Spleen (tissue), 11 donors: Measurements from ENCODE around the gene RIPOR1. TPM values are rescaled to one million over a fixed set of nuclear protein-coding genes. Genes with fewer than 3 reads are reported as not detected.

Source experiments
- DNase-seq: peaks from one replicate; pipeline ENCODE4 v3.0.0-alpha.2; 2020
- H3K27ac ChIP-seq, 8 donors: fragments of 200-600 bp; sonication (generic) in 7 of 8; 1 replicate in 4 of 8; 2 replicates in 4 of 8; pipeline versions ENCODE4 v1.5.0 to v1.8.0; 2016 to 2021; ENCODE audit warnings: inconsistent platforms in 4 of 8, mild to moderate bottlenecking in 4 of 8, moderate library complexity in 1 of 8
- H3K27me3 ChIP-seq, 7 donors: fragments of 200-600 bp; sonication (generic) in 6 of 7; replicated peaks in 1 of 7; 1 replicate in 4 of 7; 2 replicates in 3 of 7; pipeline versions ENCODE4 v1.5.0 to v1.8.0; 2016 to 2021; ENCODE audit warnings: inconsistent platforms in 3 of 7, mild to moderate bottlenecking in 1 of 7
- H3K36me3 ChIP-seq, 6 donors: fragments of 200-600 bp; sonication (generic) in 5 of 6; 1 replicate in 4 of 6; 2 replicates in 2 of 6; pipeline versions ENCODE4 v1.5.0 to v1.8.0; 2016 to 2021; ENCODE audit warnings: inconsistent platforms in 2 of 6
- H3K4me1 ChIP-seq, 6 donors: fragments of 200-600 bp; sonication (generic) in 5 of 6; 1 replicate in 3 of 6; 2 replicates in 3 of 6; pipeline versions ENCODE4 v1.5.0 to v1.8.0; 2016 to 2021; ENCODE audit warnings: inconsistent platforms in 3 of 6
- H3K4me3 ChIP-seq, 8 donors: fragments of 200-600 bp; sonication (generic) in 7 of 8; 1 replicate in 4 of 8; 2 replicates in 4 of 8; pipeline versions ENCODE4 v1.5.0 to v1.8.0; 2016 to 2021; ENCODE audit warnings: inconsistent platforms in 4 of 8, mild to moderate bottlenecking in 4 of 8, moderate library complexity in 2 of 8
- H3K9me3 ChIP-seq, 8 donors: fragments of 200-600 bp; sonication (generic) in 7 of 8; 1 replicate in 4 of 8; 2 replicates in 4 of 8; pipeline versions ENCODE4 v1.5.0 to v1.8.0; 2016 to 2021; ENCODE audit warnings: inconsistent platforms in 4 of 8
- POLR2A ChIP-seq, 3 donors: fragments of 450-650 bp; IDR thresholded peaks; one replicate each; pipeline ENCODE4 v1.5.1; 2017; ENCODE audit warnings: antibody characterized with exemption in 3 of 3, mild to moderate bottlenecking in 1 of 3
- POLR2AphosphoS5 ChIP-seq, 3 donors: sonication (generic); formaldehyde crosslinking; IDR thresholded peaks; one replicate each; pipeline ENCODE4 v1.5.1; 2017; ENCODE audit warnings: antibody characterized with exemption in 3 of 3
- WGBS, 5 donors: extraction: QIAGEN DNeasy Blood & Tissue Kit in 3 of 5; methylation state at CpG; one replicate each; pipeline versions ENCODE4 v1.1.5 to v1.1.7; 2013 to 2018; 5-methylcytosine and 5-hydroxymethylcytosine counted together
- intact Hi-C: fragments of 100-400 bp; cut with DNase I; formaldehyde crosslinking; loops from one replicate; pipeline ENCODE4 v1.15.0; 2023; ENCODE audit warnings: low total_unique reads
- polyA plus RNA-seq, 3 donors: library from polyadenylated mRNA; stranded (reverse); fragments of 200-250 nt; gene quantifications; one replicate each; pipeline ENCODE4 v1.2.1, GENCODE V29; 2013
- total RNA-seq, 7 donors: library from RNA; depleted of rRNA in 3 of 7; stranded (reverse); fragments of >200 nt in 3 of 7; fragmentation: NEBNext Ultra II Directional in 4 of 7; extraction: Animal tissue kit (Norgen Biotek cat#: 25700) in 4 of 7; gene quantifications; one replicate each; pipeline versions ENCODE4 v1.1.0 to v1.2.1, GENCODE V29; 2016 to 2021
- TF ChIP-seq, protein P1 (sequence below), 11 experiments: fragments of 200-600 bp in 7 of 11; fragments of 450-650 bp in 4 of 11; sonication (generic) in 4 of 11; IDR thresholded peaks in 8 of 11; conservative IDR thresholded peaks in 3 of 11; 1 replicate in 7 of 11; 2 replicates in 4 of 11; pipeline versions ENCODE4 v1.4.0 to v1.8.0; 2016 to 2021; ENCODE audit warnings: antibody characterized with exemption in 11 of 11, inconsistent platforms in 4 of 11, mild to moderate bottlenecking in 1 of 11
- donor health status: healthy with polysubstance abuse.
- donor health status: DM: no; HTN: no; CAD: no; lungs with moderate emphysema.
- donor health status: DM: no; HTN: no; CAD: no.
- donor health status: Bipolar disorder and iron deficiency.
- donor health status: healthy.
- donor health status: DM: no; HTN: no; CAD: no.
- donor health status: DM: yes; HTN: yes; CAD: no.

The RIPOR1 gene
- total and polyA plus RNA-seq, 10 donors = 29.9 to 242 (median 133) TPM

DNA sequence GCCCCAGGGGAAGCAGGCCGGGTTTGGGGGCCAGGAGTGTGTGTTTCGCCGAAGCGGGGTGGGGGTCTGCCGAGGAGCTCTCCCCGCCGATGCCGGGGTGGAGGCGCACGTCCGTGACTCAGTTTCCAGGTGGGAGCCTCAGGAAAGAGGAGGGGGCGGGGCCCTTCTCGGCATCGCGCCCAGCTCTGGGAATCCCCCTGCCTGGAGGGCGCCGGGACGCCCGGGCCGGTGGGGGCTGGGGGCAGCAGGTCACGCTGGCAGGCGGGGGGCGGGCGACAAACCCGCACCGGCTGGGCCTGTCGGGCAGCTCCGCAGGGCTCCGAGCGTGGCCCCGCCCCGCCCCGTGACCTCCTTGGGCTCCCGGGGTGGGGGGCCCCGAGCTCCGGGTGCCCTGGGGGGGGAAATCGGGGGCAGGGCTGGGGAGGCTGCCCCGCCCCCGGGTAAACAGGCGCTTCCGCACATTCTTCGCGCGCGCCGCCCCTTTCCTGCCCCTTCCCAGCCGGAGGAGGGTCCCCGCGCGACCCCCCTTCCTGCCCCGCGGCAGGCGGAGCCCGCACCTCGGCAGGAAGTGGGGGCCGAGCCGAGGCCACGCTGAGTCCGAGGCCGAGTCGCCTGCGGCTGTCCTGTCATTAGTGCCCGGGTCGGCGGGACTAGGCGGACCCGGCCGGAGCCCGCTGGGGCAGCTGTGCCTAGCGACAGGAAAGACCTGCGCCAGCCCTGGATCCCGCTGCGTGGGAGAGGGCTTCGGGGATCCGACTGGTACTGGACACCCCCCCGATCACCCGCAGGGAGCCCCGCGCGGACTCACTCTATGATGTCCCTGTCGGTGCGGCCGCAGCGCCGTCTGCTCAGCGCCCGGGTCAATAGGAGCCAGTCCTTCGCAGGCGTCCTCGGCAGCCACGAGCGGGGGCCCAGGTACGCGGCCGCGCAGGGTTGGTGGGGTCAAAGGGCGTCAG lies 9.3 kb downstream of the RIPOR1 start:
- peak overlapping the region; percentile 58 to 86 (median 75) for H3K4me3 ChIP-seq
- peaks cover 0 to 11% (median 0%) of the 10 kb centered on the region in 7 donors for H3K27me3 ChIP-seq
- no peaks in the 10 kb centered on the region for H3K9me3 ChIP-seq
- intact Hi-C loops = no loop called here
- DNase-seq = peak; percentile 95
- peaks cover 0 to 52% (median 32%) of the 10 kb centered on the region in 6 donors for H3K36me3 ChIP-seq
- TF ChIP-seq, protein P1, sequence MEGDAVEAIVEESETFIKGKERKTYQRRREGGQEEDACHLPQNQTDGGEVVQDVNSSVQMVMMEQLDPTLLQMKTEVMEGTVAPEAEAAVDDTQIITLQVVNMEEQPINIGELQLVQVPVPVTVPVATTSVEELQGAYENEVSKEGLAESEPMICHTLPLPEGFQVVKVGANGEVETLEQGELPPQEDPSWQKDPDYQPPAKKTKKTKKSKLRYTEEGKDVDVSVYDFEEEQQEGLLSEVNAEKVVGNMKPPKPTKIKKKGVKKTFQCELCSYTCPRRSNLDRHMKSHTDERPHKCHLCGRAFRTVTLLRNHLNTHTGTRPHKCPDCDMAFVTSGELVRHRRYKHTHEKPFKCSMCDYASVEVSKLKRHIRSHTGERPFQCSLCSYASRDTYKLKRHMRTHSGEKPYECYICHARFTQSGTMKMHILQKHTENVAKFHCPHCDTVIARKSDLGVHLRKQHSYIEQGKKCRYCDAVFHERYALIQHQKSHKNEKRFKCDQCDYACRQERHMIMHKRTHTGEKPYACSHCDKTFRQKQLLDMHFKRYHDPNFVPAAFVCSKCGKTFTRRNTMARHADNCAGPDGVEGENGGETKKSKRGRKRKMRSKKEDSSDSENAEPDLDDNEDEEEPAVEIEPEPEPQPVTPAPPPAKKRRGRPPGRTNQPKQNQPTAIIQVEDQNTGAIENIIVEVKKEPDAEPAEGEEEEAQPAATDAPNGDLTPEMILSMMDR (IDR thresholded peaks at IDR 0.05 in 8 of 11, conservative IDR thresholded peaks at IDR 0.05 in 3 of 11) = no peak
- peak; percentile 83 to 90 (median 87) for TF ChIP-seq POLR2AphosphoS5 (IDR thresholded peaks at IDR 0.05)
- peaks cover 56 to 100% (median 89%) of the 10 kb centered on the region in 6 donors for H3K4me1 ChIP-seq
- 0 to 3% (median 2%) methylated on average over 6 to 97 of the region's 97 CpGs for WGBS, 5 donors
- H3K27ac ChIP-seq = peak overlapping the region; percentile 88 to 96 (median 93)

DNA sequence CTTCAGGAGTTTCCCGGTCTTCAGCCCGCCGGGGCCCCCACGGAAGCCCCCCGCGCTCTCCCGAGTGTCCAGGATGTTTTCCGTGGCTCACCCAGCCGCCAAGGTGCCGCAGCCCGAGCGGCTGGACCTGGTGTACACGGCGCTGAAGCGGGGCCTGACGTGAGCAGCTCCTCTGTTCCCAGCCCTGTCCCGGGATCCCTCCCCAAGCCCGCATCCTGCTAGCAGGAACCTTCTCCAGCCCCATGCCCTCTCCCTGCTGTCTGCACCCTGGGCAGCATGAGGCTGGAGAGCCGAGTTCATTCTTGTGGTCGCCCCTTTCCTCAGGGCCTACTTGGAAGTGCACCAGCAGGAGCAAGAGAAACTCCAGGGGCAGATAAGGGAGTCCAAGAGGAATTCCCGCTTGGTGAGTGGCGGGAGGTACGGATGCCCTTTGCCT lies 10.1 kb downstream of the RIPOR1 start:
- no peak for DNase-seq

DNA sequence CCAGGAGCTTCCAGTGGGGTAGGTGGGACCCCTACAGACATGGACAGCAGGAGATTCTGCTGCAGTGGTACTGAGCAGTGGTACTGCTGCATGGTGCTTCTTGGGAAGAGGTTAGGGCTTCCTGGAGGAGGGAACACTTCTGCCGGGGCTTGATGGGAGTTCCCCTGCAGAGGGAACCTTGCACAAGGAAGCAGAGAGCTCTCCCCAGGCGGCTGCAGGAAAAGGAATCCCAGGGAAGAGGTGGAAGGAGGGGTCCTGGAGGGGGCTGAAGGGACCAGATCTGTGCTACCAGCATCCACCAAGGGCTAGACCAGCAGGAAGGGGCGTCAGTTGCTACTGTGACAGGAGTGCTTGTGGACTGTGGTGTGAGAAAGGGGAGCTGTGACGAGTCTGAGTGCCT lies 10.6 kb downstream of the RIPOR1 start:
- intact Hi-C loops = no loop called here
- H3K9me3 ChIP-seq = no peaks in the 10 kb centered on the region
- H3K4me3 ChIP-seq = peak overlapping the region in 7 of 8 donors; percentile 58 to 86 (median 78)
- DNase-seq = no peak
- peaks cover 0 to 66% (median 45%) of the 10 kb centered on the region in 6 donors for H3K36me3 ChIP-seq
- peaks cover 50 to 100% (median 89%) of the 10 kb centered on the region in 6 donors for H3K4me1 ChIP-seq
- TF ChIP-seq, protein P1 (IDR thresholded peaks at IDR 0.05 in 8 of 11, conservative IDR thresholded peaks at IDR 0.05 in 3 of 11) = no peak
- TF ChIP-seq POLR2AphosphoS5 (IDR thresholded peaks at IDR 0.05) (no peak), POLR2A (IDR thresholded peaks at IDR 0.05) (no peak)
- peaks cover 0 to 11% (median 0%) of the 10 kb centered on the region in 7 donors for H3K27me3 ChIP-seq
- H3K27ac ChIP-seq = peak overlapping the region in 7 of 8 donors; percentile 88 to 96 (median 93)
- WGBS, 5 donors = 40 to 63% (median 50%) methylated on average over 4 of the region's 4 CpGs

More for the DNA sequence above, 10.1 kb downstream of the RIPOR1 start:
- Histone ChIP-seq H3K4me1 (peaks cover 50 to 100% (median 88%) of the 10 kb centered on the region in 6 donors), H3K27ac (peak overlapping the region; percentile 88 to 96 (median 93)), H3K9me3 (no peaks in the 10 kb centered on the region), H3K27me3 (peaks cover 0 to 11% (median 0%) of the 10 kb centered on the region in 7 donors), H3K4me3 (peak overlapping the region; percentile 58 to 86 (median 75)), H3K36me3 (peaks cover 0 to 60% (median 40%) of the 10 kb centered on the region in 6 donors)
- WGBS, 5 donors = 55 to 65% (median 58%) methylated on average over 16 to 23 of the region's 23 CpGs
- TF ChIP-seq POLR2AphosphoS5 (IDR thresholded peaks at IDR 0.05) (no peak), POLR2A (IDR thresholded peaks at IDR 0.05) (no peak)
- TF ChIP-seq, protein P1 (IDR thresholded peaks at IDR 0.05 in 8 of 11, conservative IDR thresholded peaks at IDR 0.05 in 3 of 11) = no peak
- intact Hi-C loops = no loop called here
